A549 treated with CpdA at 1 μM for 4 hours (cell line): Measurements from ENCODE around the gene DAG1. TPM values are rescaled to one million over a fixed set of nuclear protein-coding genes. Genes with fewer than 3 reads are reported as not detected.

Experiments used
- total RNA-seq: library from RNA; stranded (reverse); fragments of 200-300 nt; extraction: Qiagen RNA extraction; gene quantifications from 5 replicates; pipeline ENCODE4 v1.2.3, GENCODE V29; 2022; ENCODE audit warnings: low read depth

The DAG1 gene
- total RNA-seq = 43.2 to 58.1 TPM (median 53.4 TPM) in 5 replicates

DNA sequence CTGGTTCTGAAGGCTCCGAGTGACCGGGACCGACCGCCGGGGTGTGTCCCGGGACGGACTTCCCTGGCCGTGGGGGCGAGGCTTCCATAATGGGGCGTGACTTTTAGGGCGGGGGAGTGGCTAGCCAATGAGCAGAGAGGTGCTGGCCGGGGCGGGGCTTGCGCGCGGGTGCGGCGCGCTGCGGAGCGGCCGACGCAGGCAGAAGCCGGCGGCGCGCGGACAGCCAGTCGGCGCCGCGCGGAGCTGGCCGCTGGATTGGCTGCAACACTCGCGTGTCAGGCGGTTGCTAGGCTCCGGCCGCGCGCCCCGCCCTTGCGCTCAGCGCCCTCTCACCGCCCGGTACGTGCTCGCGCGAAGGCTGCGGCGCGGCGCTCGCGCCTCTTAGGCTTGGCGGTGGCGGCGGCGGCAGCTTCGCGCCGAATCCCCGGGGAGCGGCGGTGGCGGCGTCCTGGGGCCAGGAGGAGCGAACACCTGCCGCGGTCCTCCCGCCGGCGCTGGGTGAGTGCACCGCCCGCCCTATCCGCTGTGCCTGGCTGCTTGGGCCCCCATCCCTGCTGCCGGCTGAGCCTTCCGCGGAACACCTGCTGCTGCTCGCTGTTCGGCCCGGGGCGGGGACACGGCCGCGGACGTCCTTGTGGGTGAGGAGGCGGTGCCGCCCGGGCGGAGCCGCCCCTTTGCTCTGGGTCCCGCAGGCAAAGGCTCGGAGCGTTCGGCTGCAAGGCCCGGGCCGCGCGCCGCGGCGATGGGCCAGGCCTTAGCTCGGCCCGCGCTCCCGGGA lies at the start of gene DAG1:
Gene DAG1 (plus strand): TSS at position 332 of the 778 bp plus-strand sequence. CDS start 40,268 bp downstream, outside the sequence.

DNA sequence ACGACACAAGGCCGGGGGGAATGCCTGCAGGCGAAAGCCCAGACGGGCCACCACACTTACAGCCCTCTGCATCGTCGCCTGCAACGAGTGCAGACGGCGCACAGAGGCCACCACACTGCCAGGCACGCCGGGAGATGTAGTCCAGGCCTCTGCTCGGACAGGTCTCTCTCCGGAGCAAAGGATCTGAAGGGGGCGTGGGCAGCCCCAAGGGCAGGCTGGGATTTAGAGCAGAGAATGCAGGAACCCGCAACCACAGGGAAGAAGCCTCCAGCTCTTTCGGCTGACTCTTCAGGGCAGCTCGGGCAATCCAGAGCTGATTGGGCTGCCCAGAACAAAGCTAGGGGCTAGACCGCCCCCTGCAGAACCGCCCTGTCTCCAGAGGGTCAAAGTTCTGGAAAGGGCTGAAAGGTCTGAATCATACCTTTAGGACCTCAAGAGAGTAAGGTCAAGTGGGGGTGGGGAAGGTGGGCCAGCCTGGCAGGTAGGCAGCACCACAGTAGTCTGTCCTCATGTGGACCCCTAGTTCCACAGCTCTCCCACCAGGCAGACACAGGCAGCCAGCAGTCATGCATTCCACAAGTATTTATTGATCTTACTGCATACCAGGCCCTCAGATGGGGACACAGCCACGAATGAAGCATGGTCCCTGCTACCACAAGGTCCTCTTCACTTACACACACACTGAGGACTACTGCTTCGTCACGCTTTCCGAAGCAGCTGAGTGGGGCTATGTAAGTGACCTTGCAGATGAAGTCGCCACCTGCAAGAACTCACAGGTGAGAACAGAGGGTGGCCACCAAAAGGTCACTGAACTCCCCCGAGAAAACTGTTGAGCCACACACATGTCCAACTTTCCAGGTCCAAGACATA lies 47.5 kb upstream of the DAG1 start, which contains the start of gene AMT:
Gene AMT (minus strand): TSS at position 95 of the 870 bp plus-strand sequence. CDS start 23 bp downstream, at position 72.

DNA sequence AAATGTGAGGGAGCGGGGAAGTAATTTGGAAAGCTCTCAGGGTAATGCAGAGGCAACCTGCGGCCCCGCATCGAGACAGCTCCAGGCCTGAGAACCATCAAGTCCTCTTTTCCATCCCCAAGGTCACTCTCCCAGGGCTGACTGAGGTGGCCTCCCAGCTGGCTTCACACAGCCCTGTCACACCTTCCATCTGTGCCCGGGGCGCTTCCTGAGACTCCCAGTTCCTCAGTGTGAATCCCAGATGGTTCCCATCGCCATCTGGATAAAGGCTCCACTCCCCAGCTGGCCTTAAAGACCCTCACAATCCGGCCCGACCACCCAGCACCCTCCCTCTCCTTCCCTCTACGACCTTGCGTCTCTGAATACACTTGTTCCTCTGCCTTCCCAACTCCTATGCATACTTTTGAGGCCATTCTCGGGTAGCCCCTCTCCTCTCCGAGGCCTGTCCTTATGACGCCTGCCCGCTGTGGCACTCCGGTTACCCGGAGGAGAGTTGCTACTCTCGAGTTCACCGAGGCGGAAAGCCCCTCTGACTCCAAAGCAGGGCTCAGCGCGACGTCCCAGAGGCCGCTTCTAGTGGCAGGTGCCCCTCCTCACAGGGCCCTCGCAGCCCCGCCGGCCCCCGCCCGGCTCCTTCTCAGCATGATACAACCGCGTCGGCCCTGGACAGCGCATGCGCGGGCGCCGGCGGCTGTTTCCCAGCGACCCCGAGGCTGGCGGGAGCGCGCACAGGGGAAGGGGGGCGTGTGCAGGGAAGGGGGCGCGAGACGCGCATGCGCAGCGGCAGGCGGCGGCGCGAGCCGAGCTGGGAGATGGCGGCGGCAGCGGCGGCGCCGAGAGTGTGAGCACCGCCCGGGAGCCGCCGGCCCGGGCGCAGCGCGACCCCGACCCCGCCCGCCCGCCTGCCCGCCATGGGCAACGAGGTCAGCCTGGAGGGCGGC lies 83.9 kb downstream of the DAG1 start, which contains the start of gene BSN:
Gene BSN (plus strand): TSS at position 786 of the 941 bp plus-strand sequence. CDS start 126 bp downstream, at position 912.

Other genes with a start within 250 kb of the DAG1 start
- 1.8 to 2.6 TPM (median 2.3 TPM) in 5 replicates for gene C3orf62, start 193.0 kb upstream of the DAG1 start, total RNA-seq
- 11.3 to 14.8 TPM (median 13.9 TPM) in 5 replicates for gene USP4, start 130.2 kb upstream of the DAG1 start, total RNA-seq
- 244 to 303 TPM (median 289 TPM) in 5 replicates for gene GPX1, start 111.9 kb upstream of the DAG1 start, total RNA-seq
- 452 to 563 TPM (median 466 TPM) in 5 replicates for gene RHOA, start 58.3 kb upstream of the DAG1 start, total RNA-seq
- 21.6 to 24.1 TPM (median 23.2 TPM) in 5 replicates for gene TCTA, start 57.8 kb upstream of the DAG1 start, total RNA-seq
- 0.09 to 0.38 TPM (median 0.35 TPM) in 4 of 5 replicates, not detected in the other for gene AMT, start 47.8 kb upstream of the DAG1 start, total RNA-seq
- gene NICN1, start 40.9 kb upstream of the DAG1 start, total RNA-seq = 5.5 to 7.2 TPM (median 6.0 TPM) in 5 replicates
- 0.10 to 0.19 TPM (median 0.13 TPM) in 5 replicates for gene BSN, start 84.2 kb downstream of the DAG1 start, total RNA-seq
- gene APEH, start 204.1 kb downstream of the DAG1 start, total RNA-seq = 59.0 to 65.7 TPM (median 64.8 TPM) in 5 replicates
- 0.89 to 2.0 TPM (median 1.8 TPM) in 5 replicates for gene MST1, start 219.2 kb downstream of the DAG1 start, total RNA-seq
- 12.5 to 17.1 TPM (median 14.8 TPM) in 5 replicates for gene RNF123, start 219.3 kb downstream of the DAG1 start, total RNA-seq
- 0.26 to 1.7 TPM (median 0.57 TPM) in 5 replicates for gene AMIGO3, start 249.4 kb downstream of the DAG1 start, total RNA-seq